Limb (tissue), 2 donors: ENCODE measurements around the gene PPCS.
A peak's percentile ranks its signal among the peaks of the same experiment; 100 is the strongest.
"Not testable (repeated sequence)": the region's sequence is repeated elsewhere in the genome, so short reads cannot be mapped to it uniquely, and the experiment has no call there.

Experiments used
- DNase-seq, 2 donors: peaks; one replicate each; pipeline ENCODE4 v3.0.0-alpha.2; 2016; ENCODE audit errors: extremely low spot score in 2 of 2

Gene PPCS

DNA sequence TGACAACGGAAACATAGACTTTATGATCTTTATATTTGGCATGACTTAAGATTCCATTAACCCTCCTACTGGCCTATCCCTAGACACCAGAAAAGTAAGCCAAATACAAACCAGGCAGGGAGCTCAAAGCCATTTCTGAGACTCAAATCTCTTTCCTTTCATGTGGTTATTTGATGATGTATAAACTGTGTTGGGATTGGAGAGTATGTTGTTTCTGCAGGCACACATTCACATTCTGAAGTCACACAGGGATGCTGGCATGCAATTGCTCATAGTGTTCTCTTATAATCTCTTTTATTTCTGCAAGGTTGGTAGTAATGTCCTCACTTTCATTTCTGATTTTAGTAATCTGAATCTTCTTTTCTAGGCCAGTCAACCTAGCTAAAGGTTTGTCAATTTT lies 6.3 kb upstream of the PPCS start:
- DNase-seq: no peak

DNA sequence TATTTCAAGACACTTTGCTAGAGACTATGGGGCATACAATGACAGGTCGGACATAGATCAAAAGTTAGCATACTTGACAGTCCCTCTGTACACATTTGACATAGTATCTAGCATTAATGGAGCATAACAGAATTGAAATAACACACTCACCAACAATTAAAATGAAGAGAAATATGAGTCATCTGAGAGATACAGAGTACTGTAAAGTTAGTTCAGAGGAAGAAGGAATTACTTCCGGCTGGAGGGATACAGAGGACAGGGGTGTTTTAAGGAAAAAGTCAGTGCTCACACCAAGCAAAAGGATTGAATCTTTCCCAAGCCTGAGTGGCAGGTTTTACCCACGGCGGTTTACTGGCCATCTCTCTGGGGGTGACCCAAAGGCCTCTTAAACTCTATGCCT lies 3.0 kb upstream of the PPCS start:
- no peak for DNase-seq

DNA sequence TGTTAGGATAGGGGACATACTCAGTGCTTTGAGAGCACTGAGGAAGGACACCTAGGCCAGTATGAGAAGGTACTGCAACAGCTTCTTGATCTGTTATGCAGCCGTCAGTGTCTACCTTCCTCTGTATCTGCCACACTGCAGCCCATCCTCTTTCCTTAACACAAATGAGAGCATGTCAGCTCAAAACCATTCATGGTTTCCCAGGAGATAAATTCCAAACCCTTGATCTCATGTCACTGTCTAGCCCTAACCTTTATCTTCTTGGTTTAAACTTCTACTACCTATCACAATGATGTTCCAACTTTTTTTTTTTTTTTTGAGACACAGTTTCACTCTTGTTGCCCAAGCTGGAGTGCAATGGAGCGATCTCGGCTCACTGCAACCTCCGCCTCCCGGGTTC lies 1.9 kb upstream of the PPCS start:
- no peak for DNase-seq

DNA sequence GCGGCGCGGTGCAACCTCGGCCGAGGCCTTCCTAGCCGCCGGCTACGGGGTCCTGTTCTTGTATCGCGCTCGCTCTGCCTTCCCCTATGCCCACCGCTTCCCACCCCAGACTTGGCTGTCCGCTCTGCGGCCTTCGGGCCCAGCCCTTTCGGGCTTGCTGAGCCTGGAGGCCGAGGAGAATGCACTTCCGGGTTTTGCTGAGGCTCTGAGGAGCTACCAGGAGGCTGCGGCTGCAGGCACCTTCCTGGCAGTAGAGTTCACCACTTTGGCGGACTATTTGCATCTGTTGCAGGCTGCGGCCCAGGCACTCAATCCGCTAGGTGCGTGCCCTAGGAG lies 379 bp downstream of the PPCS start:
- DNase-seq: peak in 1 of 2 donors; percentile 27

DNA sequence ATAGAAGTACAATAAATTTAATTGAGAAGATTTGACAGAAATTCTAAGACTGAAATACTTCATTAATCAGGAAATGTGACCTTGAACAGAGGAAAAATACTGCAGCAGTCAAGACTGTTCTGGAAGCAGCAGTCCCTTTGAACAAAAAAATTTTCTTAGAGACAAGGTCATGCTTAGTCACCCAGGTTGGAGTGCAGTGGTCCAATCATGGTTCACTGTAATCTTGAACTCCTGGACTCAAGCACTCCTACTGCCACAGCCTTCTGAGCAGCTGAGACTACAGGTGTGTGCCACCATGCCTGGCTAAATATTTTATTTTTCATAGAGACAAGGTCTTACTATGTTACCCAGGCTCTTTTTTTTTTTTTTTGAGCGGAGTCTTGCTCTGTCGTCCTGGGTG lies 4.9 kb downstream of the PPCS start:
- DNase-seq: no peak

DNA sequence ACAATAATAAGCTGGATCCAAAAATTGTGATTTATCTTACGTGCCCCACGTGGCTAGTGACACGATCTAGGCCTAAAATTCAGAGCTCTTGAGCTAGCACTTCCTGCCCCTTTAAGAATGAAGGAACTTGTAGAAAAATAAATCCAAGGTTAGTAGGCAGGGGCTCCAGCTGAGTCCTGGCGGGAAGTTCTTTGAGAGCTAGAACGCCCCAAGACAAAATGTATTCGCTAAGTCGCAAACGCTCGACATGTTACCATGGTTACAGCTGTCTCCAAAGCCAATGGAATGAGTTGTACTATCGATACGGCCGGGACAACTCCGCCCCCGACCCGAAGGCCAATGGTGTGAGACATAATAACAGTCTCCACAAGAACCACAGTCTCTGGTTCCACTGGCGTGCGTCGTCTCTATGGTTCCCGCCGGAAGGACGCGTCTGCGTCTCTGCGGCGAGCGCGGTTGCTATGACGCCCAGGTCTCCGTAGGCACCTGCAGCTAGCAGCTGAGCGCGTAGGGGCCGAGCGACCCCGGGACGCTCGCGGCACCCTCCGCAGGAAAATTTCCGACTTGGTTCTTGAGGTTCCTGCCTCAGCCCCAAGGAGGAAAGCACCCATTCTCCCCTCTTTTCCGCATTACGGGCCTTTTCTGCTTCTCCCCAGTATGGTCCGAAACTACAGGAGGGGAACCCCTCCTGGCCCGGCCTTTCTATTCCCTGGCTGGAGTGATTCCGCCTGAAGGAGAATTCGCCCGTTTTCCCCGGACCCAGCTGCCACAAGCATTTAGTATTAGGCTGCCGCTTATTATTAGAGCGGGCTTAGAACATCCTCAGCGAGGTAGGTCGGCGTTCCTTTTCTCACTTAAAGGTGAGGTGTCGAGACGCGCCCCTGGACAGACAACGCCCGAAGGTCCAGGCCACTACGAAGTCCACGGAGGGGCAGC lies 6.8 kb downstream of the PPCS start, which contains the start of gene CCDC30:
TSS of gene CCDC30 (plus strand) at position 459 of the 936 bp plus-strand sequence. CDS start 17,266 bp downstream, outside the sequence.
- peak; percentile 95 to 99 for DNase-seq

DNA sequence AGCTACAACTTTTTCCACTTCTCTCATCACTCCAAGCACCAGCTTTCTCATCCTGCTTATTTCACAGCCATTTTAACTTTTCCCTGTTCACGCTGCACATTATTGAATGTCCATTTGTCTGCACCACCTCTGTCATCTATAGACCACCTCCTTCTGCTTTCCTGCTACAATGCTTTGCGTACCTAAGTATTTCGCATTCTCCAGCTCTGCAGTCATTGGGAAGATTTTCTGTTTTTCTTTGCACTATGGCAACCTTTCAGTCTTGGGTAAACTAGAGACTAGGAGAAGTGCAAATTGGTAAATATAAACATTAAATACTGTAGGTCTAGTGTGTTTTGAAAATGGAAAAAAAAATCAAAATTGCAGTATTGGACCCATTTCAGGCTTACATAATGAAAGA lies 7.6 kb downstream of the PPCS start:
- no peak for DNase-seq

DNA sequence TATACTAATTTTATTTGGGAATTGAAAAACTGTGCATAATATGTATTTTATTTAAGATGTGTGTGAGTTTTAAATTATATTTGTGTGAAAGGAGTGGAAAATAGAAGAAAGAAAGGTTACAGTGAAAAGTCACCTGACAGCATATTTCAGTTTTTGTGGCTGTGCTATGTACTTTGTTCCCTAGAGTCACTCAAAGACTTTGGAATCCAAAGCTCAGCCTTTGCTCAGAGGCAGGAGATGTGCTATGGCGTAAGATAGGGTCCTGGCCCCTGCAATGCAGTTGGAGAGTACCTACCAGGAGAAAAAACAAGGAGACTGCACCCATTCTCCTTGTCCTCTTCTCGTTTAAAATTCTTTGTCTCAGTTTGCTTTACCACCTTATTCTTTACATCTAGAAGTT lies 9.7 kb downstream of the PPCS start:
- no peak for DNase-seq

DNA sequence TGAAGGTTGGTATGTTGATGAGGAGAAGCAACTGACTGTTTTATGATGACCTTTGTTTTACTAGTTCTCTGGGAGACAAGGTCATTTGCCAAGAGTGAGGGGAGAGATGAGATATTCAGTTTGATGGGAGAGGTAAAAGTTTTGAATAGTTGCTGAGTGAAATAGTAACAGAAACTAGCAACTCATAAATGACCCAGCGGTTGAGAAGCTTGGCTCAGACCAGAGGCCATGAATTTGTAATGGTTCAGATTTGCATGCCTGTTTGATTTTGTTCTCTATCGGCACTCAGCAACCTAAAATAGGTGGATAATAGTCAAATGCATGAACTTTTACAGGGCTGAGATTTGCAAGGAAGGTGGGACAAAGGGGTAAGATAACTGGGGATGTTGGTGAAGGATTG lies 13.4 kb downstream of the PPCS start:
- DNase-seq: no peak

DNA sequence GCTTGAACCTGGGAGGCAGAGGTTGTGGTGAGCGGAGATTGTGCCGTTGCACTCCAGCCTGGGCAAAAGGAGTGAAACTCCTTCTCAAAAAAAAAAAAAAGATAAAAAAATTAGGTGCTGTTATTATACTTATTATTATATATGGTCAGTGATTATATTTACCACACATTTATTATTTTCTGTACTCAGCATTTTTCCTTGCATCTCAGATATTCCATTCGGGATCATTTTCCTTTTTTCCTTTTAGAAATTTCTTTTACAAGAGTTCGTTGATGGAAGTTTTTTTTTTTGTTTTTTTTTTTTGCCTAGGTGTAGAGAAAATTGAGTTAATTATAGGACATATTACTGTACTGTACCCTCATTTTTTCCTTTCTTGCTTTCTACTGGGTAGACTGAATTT lies 20.3 kb downstream of the PPCS start:
- DNase-seq: no peak

DNA sequence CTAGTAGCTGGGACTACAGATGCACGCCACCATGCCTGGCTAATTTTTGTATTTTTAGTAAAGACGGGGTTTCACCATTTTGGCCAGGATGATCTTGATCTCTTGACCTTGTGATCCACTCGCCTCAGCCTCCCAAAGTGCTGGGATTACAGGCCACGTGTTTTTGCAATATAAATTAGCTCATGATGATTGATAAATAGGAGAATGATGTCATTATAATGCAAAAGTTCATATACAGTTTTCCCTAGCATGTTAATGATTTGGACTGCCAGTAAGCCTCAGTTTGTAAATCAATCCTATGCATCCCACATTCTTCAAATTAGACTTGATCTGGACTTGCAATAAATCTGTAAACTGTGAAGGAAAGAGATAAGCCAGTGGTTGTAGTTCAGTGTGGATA lies 21.0 kb downstream of the PPCS start:
- DNase-seq: not testable (repeated sequence)

DNA sequence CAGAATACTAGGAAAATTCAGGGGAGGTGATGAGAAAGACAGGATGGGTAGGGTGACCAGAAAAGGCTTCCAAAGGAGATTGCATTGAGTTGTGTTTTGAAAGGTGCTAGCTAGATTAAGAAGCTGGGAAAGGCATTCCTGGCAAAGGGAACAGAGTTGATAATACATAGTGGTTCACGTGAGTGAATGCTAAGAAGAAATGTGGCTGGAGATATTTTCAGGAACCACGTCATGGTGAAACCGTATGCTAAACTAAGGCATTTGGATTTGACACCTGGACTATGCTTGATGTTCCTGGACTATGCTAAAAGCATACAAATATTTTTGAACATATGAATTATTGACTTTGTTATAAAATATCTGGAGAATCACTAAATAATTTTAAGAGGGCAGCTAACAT lies 21.4 kb downstream of the PPCS start:
- no peak for DNase-seq

DNA sequence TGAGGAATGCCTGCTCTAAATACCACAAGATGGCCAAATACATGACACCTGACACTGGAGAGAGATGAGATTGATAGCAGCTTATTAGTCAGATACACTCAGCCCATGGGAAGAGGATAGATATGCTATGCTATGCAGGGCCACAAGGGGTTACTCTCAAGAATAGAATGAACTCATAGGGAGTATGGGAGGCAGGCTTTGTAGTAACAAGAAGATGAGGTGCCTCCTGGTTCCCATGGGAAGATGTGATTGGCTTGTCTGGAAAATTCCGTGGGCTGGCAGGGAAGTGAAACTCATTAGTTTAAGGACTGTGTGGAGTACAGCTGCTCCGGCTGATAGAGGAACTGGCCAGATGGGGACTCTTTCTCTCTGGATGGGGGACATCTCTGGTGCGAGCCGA lies 23.3 kb downstream of the PPCS start:
- no peak for DNase-seq

DNA sequence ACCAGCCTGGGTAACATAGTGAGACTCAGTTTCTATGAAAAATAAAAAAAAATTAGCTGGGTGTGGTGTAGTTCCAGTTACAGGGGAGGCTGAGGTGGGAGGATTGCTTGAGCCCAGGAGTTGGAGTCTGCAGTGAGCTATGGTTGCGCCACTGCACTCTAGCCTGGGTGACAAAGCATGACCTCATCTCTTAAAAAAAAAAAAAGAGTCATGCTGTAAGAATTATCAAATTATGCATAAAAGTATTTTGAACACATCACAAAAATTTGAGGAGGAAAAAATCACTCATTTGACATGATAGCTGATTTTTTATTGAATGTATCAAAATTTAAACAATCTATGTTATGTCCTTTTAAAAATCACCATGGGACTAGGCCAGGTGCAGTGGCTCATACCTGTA lies 24.6 kb downstream of the PPCS start:
- no peak for DNase-seq

DNA sequence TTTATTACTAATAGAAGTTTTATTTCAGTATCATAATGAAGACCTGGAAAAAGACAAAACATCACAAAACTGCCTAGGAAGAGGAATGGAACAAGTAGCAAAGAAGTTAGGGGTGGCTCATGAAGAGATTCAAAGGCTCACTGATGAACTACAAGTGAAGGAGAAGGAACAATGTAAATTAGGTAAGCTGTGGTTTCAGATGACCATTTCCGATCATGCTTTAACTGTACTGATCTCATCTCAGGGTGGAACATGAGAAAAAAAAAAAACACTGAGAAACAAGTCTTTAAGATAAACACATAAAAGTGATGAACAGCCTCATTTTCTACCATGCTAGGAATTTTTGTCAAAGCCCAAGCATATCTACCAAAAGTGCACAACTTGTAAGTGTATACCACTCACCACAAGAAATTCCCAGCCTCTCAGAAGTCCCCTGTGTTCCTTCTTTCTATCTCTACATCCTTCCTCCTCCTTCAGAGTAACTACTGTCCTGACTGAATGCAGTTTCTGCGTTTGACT lies 26.4 kb downstream of the PPCS start:
- DNase-seq: no peak

DNA sequence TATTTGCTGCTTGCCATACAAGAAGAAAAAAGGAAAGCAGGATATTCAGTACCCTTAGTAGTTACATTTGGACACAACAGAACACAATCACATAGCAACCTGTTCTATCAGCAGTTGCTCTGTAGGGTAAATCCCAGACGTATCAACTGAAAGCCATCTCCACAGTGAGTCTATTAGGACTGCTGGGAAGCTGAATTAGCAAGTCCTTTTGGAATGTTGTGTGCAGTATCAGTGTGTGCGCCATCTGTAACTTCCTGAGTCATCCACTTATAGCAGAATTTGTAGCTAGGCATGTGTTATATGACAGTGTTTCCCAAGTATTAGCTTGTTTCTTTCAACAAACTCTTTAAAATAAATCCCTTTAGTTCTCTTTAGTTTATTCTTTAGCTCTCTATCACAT lies 28.0 kb downstream of the PPCS start:
- peak in 1 of 2 donors; percentile 24 for DNase-seq

DNA sequence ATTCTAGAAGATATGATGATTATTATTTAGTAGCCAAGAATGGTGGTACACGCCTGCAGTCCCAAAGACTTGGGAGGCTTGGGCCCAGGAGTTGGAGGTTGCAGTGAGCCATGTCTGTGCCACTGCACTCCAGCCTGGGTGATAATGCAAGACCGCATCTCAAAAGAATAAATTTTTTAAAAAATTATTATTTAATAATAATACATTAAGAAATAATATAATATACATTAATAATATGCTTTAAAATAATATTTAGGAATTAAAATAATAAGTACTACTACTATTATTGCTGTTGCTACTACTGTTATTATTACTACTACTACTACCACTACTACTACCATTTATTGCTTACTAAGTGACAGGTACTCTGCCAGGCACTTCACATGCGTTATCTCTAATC lies 33.9 kb downstream of the PPCS start:
- no peak for DNase-seq

DNA sequence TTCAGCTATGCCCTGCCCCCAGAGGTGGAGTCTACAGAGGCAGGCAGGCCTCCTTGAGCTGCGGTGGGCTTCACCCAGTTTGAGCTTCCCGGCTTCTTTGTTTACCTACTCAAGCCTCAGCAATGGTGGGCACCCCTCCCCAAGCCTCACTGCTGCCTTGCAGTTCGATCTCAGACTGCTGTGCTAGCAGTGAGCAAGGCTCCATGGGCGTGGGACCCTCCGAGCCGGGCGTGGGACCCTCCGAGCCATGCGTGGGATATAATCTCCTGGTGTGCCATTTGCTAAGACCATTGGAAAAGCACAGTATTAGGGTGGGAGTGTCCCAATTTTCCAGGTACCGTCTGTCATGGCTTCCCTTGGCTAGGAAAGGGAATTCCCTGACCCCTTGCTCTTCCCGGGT lies 45.7 kb downstream of the PPCS start:
- not testable (repeated sequence) for DNase-seq

DNA sequence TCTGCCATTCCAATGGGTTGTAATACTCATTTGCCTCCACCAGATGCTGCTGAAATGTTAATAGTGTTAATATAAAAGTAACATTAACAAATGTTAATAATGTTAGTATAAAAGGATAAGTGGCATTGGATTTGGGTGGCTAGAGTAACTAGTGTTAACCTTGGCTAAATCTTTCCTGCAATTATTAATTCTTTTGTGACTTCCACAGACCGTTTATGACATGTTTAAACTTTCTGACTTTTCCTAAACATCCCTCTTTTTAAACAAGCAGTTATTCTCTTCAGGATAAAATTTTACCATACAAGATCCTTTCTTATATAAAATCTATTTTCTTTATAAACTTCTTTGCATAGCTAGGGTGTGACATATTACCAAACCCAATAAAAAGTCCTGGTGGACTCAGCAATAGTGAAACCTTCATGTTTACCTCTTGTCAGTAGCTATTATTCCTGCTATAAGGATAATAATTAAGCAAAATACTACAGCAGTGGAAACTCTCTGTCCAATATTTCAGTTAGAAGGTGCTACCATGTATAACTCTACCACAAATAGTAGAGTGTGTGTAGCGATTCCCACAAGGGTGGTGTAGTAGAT lies 48.3 kb downstream of the PPCS start:
- DNase-seq: no peak

DNA sequence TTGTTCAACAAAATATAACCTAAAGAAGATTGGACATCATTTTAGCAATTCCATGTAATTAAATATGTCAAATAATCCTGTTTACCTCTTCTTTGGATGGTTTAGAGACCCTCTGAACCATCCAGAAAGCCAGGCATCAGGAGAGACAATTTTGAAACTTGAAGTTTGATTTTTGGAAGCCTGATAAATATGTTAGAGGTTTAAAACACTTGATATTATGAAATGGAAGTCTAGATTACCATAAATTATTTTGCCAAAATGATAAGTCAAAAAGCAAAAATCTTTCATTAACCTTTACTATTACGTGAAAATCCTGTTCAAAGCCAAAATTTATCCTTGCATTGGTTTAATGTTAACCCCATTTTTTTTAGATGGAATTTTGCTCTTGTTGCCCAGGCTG lies 50.2 kb downstream of the PPCS start:
- DNase-seq: no peak
